Activated effector memory CD4-positive, alpha-beta T cell treated with Interleukin-2 at 50 U/mL for 16 hours (primary cell): ENCODE data around the gene SORBS1.
A peak's percentile ranks its signal among the peaks of the same experiment; 100 is the strongest.

Experiments
- DNase-seq: peaks from one replicate; pipeline ENCODE4 v3.0.0-alpha.2; 2020

The SORBS1 gene

DNA sequence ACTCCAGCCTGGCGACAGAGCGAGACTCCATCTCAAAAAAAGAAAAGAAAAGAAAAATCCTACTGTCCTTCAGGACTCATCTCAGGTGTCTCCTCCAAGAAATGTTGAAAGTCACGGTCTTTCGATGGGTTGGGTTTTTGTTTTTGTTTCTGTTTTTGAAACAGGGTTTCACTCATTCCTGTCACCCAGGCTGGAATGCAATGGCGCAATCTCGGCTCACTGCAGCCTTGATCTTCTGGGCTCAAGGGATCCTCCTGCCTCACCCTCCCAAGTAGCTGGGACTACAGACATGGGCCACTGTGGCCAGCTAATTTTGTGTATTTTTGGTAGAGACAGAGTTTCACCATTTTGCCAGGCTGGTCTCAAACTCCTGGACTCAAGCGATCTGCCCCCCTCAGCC lies 3.1 kb upstream of the SORBS1 start:
- no peak for DNase-seq

GRCh38 chr10:95562341-95562965 lies 1.3 kb upstream of the SORBS1 start:
- no peak for DNase-seq

DNA sequence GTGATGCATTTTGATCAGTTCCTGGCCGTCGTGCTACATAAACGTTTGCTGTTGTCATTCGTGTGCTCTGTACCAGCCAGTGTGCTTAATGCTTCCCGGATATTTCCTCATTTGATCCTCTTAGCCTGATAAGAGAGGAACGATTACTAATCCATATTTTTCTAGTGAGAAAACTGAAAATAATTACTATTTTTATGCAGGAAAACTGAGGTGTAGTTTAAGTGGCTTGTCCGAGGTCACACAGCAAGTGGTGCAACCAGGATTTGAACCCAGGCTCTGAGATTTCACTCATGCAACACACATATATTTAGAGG lies 650 bp upstream of the SORBS1 start:
- DNase-seq: no peak

DNA sequence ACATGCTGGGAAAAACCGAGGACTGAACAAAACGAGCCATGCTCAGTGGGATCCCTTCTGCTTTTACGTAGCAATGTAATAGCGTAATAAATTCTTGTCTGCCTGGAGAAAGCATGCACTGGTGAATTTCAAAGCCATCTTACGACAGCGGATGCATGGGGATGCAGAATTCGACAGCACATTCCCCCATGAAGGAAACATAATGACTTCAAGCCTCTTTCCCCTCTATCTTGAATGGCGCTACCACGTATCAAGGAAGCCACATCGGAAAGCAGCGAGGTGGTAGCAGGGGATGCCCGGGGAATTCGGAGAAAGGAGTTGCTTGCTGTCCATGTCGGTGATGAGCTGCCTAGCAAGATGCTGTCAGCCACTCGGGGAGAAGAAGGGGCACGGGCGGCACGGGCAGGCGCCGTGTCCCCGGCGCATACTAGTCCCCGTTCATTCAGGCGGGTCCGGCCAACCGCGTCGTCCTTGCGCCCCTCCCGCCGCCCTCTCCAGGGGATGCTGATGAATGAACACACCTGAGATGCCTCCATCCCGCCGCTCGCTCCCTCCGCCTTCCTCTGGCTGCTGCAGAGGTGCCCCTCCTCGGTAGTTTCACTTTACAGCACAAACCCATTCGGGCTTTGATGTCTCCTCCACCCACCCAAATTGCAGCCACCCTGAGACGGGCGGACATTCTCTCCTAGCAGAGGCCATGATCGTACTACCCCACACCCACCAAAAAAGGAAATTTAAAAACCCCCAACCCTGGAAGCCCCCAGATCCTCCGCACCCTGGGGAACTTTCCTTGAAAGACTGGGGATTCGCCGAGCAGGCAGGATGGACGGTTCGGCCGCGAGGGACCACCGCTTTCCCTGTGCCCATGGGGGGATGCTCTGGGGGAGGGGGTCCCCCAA lies 644 bp downstream of the SORBS1 start:
- DNase-seq: peak; percentile 36

- no peak for DNase-seq
These were observed 1.3 kb downstream of the SORBS1 start for GRCh38 chr10:95559896-95560277.

- DNase-seq: no peak
These were observed 1.7 kb downstream of the SORBS1 start for GRCh38 chr10:95559471-95559870.

- DNase-seq: no peak
These were observed 2.4 kb downstream of the SORBS1 start for GRCh38 chr10:95558593-95559320.

DNA sequence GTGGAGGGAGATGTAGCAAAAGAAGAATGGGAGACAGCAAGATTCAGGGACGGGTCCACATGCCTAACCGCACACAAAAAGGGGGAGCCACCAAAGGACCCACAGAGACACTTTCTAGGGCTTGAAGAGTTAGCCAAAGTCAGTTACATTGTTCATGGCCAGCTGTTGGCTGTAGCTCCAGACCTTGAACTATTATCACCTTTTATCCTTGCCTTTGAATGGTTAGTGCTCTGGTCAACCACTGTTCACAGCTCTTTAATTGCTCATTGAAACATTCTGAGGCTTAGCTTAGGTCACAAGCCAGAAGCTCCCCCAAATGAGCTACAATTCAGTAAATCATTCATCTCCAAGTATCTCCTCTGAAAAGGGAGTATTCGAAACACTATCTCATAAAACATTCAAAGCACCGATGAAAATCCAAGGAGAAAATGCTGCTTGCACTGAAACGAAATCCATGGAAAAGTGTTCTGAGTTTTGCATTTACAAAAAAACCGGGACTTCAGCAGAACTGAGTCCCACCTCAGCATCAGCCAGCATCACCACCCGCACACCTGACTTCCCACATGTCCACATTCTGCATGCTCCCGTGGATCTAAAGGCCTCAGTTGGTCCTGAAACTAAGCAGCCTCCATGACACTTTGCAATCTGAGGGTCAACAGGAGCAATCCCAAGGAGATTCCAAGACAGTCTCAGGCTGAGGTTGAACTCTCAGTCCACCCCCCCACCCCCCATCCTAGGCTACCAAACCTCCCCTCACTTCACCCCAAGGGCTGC lies 4.0 kb downstream of the SORBS1 start:
- DNase-seq: no peak

DNA sequence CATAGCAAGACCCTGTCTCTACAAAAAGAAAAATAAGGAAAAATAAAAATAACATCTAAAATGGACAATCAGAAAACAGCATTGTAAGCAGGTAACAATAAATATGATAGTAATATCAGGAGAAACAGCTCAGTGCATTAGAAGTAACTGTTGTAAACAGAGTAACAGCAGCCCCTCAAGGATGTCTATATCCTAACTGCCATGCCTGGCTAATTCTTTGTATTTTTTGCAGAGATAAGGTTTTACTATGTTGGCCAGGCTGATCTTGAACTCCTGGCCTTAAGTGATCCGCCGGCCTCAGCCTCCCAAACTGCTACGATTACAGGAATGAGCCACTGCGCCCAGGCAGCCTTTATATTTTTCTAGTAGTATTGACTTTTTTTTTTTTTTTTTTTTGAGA lies 7.5 kb downstream of the SORBS1 start:
- no peak for DNase-seq

GRCh38 chr10:95552679-95553342 lies 8.4 kb downstream of the SORBS1 start:
- DNase-seq: no peak

DNA sequence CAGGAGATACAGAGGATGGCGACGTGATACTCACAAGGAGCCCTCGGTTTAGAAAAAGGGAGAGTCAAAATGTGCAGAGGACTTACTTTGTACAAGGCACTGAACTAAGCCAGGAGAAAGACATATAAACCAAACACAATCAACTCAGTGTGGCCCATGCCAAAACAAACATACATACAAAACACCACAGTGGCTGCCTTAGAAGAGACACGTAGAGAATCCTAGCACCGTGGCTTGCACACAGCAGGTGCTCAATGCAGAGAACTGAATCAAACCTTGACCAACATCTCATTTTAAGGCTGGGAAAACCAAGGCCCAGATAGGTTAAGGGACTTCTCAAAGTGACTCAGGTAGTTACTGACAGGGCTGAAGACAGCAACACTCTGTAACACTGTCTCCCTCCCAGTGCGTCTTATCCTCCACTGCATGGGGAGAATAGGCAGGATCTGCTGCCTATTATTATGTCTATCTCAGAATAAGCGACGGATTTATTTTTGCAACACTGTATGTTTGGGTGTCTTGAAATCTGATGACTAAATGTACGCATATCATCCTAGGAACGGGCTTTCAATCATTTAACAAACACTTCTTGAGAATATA lies 11.0 kb downstream of the SORBS1 start:
- no peak for DNase-seq

DNA sequence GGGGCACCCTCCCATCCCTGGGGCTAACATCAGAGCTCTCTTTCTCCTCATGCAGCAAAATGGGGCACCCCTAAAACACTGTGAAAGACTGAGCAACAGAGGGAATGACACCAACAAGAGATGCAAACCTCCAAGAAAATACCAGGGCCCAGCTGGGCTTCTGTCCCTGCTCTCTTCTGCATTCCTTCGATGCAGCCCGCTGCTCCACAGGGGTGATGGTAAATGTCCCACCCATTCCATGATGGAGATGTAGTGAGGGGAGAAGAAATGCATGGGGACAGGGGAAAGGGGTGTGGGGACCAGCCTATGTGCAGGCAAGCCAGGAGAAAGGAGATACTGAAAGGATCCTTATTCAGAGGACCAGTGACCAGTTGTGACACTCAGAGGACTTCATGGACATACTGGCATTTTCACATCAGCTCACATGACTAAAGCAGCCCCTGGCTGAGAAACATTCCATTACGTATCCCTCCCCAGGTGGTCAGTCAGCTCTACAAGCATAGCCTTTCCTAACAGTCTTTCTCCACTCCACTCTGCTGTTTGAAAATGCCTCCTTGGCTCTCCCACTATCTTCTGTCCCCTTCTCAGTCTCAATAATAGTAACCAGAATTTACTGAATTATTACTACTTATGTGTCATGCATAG lies 13.3 kb downstream of the SORBS1 start:
- no peak for DNase-seq

GRCh38 chr10:95547197-95547596 lies 14.0 kb downstream of the SORBS1 start:
- no peak for DNase-seq

DNA sequence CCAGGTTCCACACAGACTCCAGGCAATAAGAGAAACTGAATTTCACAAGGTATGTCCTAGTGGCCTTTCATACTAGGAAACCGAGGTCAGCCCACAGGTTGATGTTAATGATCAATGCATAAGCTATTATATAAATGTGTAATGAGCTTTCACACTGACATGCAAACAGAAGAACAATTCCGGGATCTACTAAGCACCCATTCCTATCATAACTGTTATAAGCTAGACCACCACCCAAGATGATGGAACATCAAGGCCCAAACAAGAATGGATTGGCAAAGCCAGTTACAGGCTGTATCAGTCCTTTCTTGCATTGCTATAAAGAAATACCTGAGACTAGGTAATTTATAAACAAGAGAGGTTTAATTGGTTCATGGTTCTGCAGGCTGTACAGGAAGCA lies 15.2 kb downstream of the SORBS1 start:
- DNase-seq: no peak

DNA sequence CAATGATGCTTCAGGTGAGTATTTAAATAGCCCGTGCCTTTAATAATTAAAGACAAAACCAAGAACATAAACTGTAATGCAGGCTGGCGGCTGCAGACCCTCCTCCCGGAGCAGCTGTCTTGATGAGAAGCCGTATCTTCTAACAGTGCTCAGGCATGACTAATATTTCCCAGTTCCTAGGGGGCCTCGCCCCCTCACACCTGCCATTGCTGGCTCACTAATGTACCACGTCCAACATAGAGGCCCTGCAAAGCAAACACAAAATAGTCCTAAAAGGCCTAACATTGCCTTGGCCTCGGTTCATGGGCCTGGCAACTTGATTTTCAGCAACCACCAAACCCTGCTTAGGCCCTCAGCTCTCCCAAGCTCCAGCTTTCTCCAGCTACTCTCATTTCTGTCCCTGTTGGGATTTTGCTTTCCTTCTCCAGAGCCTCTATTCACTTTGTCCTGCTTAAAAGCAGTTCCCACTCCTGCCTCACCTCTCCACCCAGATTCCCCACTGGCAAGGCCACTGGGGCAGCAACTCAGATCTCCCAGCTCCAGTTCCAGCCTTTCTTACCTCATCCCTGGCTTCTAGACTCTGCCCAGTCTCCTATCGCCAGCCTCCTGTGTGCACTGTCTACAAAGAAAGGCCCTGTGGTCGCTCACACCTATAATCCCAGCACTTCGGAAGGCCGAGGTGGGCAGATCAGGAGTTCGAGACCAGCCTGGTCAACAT lies 16.2 kb downstream of the SORBS1 start:
- DNase-seq: no peak

DNA sequence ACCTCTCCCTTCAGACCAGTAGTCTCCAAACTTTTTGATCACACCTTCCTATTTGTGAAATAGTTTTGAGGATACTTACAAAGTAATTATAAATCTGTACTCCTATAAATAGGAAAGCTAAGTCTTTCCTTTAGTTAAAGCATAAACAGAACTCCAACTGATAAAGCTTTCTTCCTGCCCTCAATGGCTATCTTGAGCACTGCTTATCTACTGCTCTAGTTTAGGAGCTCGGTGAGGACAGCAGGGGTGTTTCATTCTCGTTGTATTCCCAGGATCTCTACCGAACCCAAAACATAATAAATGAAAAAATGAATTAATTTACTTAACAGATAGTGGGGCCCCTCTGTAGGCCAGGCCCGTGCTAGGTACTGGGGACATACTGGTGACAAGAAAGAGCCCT lies 17.7 kb downstream of the SORBS1 start:
- DNase-seq: no peak

- no peak for DNase-seq
These were observed 18.4 kb downstream of the SORBS1 start for GRCh38 chr10:95542761-95543160.

- no peak for DNase-seq
These were observed 18.8 kb downstream of the SORBS1 start for GRCh38 chr10:95542330-95542729.

GRCh38 chr10:95540514-95541052 lies 20.6 kb downstream of the SORBS1 start:
- DNase-seq: no peak

- no peak for DNase-seq
These were observed 21.4 kb downstream of the SORBS1 start for GRCh38 chr10:95539560-95540284.
